SK-N-SH treated with all-trans-retinoic acid at 6 μM for 48 hours (cell line): ENCODE results near the gene MYO9A.

Experiments used
- GLIS3 ChIP-seq: fragments of 250-450 bp; sonication (Bioruptor Pico); IDR thresholded peaks from 2 replicates; pipeline ENCODE4 v1.5.0; 2020; ENCODE audit warnings: mild to moderate bottlenecking, moderate library complexity
- ISL1 ChIP-seq: fragments of 250-450 bp; sonication (Bioruptor Pico); IDR thresholded peaks from 2 replicates; pipeline ENCODE4 v2.1.2; 2022; ENCODE audit warnings: mild to moderate bottlenecking, moderate library complexity
- ZFP3 ChIP-seq: fragments of 250-450 bp; sonication (Bioruptor Pico); IDR thresholded peaks from 2 replicates; pipeline ENCODE4 v1.5.0; 2020; ENCODE audit warnings: mild to moderate bottlenecking, moderate library complexity
- ZFP30 ChIP-seq: fragments of 450-650 bp; formaldehyde crosslinking; IDR thresholded peaks from 2 replicates; pipeline ENCODE4 v1.5.0; 2022; ENCODE audit warnings: mild to moderate bottlenecking, moderate library complexity
- ZNF70 ChIP-seq: fragments of 450-650 bp; formaldehyde crosslinking; IDR thresholded peaks from 2 replicates; pipeline ENCODE4 v1.5.0; 2020; ENCODE audit warnings: mild to moderate bottlenecking, moderate library complexity

- no peak for TF ChIP-seq ZFP3 (CRISPR knock-in tag)
- TF ChIP-seq GLIS3 (CRISPR knock-in tag) = no peak
- TF ChIP-seq ZFP30 = no peak
- TF ChIP-seq ISL1 = no peak
- TF ChIP-seq ZNF70 (CRISPR knock-in tag) = no peak
Observed at GRCh38 chr15:71798641-71799040, 319.3 kb downstream of the MYO9A start.
